Neural crest cell (in vitro differentiated cells): Measurements from ENCODE around the gene CYP19A1. TPM values are rescaled to one million over a fixed set of nuclear protein-coding genes. Genes with fewer than 3 reads are reported as not detected.

Experiments used
- DNase-seq: peaks from one replicate; pipeline ENCODE4 v3.0.0; 2021; ENCODE audit warnings: low read depth, mixed read lengths, low spot score
- H3K27ac Mint-ChIP-seq: one replicate; pipeline ENCODE4 v1.8.0; 2021; ENCODE audit warnings: mild to moderate bottlenecking, mixed read lengths; ENCODE audit not compliant: unreplicated experiment
- H3K27me3 Mint-ChIP-seq: 2 replicates; pipeline ENCODE4 v1.8.0; 2021; ENCODE audit warnings: low read depth, mild to moderate bottlenecking, mixed read lengths
- H3K36me3 Mint-ChIP-seq: 2 replicates; pipeline ENCODE4 v1.8.0; 2021; ENCODE audit warnings: low read depth, mild to moderate bottlenecking, mixed read lengths
- H3K4me1 Mint-ChIP-seq: 2 replicates; pipeline ENCODE4 v1.8.0; 2021; ENCODE audit warnings: mixed read lengths
- H3K4me3 Mint-ChIP-seq: one replicate; pipeline ENCODE4 v1.8.0; 2021; ENCODE audit warnings: mild to moderate bottlenecking, mixed read lengths
- H3K9me3 Mint-ChIP-seq: 2 replicates; pipeline ENCODE4 v1.8.0; 2021; ENCODE audit warnings: mixed read lengths
- CTCF ChIP-seq: fragments of 200-600 bp; sonication (generic); conservative IDR thresholded peaks from 2 replicates; pipeline ENCODE4 v1.5.0; 2021; ENCODE audit warnings: antibody characterized with exemption, mild to moderate bottlenecking
- total RNA-seq: library from RNA; stranded (reverse); gene quantifications from 2 replicates; pipeline ENCODE4 v1.2.1, GENCODE V29; 2021

CYP19A1 gene
- total RNA-seq, 1 donor from 2014 or later: not detected

GRCh38 chr15:51193979-51194378, 144.4 kb downstream of the CYP19A1 start:
- Mint-ChIP-seq H3K9me3 (no peaks in the 10 kb centered on the region), H3K4me1 (no peaks in the 10 kb centered on the region), H3K27me3 (peaks cover 31% of the 10 kb centered on the region), H3K36me3 (no peaks in the 10 kb centered on the region), H3K27ac (no peak overlapping the region), H3K4me3 (no peak overlapping the region)
- DNase-seq: no peak
- no peak for TF ChIP-seq CTCF

- Mint-ChIP-seq H3K4me3 (no peak overlapping the region), H3K9me3 (no peaks in the 10 kb centered on the region), H3K27ac (no peak overlapping the region), H3K4me1 (no peaks in the 10 kb centered on the region), H3K27me3 (peaks cover 31% of the 10 kb centered on the region), H3K36me3 (no peaks in the 10 kb centered on the region)
- TF ChIP-seq CTCF: no peak
- no peak for DNase-seq
Measured at GRCh38 chr15:51193526-51193925, 144.9 kb downstream of the CYP19A1 start.

- peak; percentile 97 for DNase-seq
- H3K4me1 Mint-ChIP-seq: no peaks in the 10 kb centered on the region
- H3K9me3 Mint-ChIP-seq: no peaks in the 10 kb centered on the region
- peaks cover 31% of the 10 kb centered on the region for H3K27me3 Mint-ChIP-seq
- H3K27ac Mint-ChIP-seq: no peak overlapping the region
- no peaks in the 10 kb centered on the region for H3K36me3 Mint-ChIP-seq
- H3K4me3 Mint-ChIP-seq: no peak overlapping the region
- TF ChIP-seq CTCF: peak; percentile 93
Measured at GRCh38 chr15:51192521-51193280, 145.7 kb downstream of the CYP19A1 start.

GRCh38 chr15:51191766-51192165, 146.6 kb downstream of the CYP19A1 start:
- Mint-ChIP-seq H3K27me3 (peaks cover 26% of the 10 kb centered on the region), H3K9me3 (no peaks in the 10 kb centered on the region), H3K4me1 (no peaks in the 10 kb centered on the region), H3K27ac (peak overlapping the region; percentile 85), H3K36me3 (no peaks in the 10 kb centered on the region), H3K4me3 (no peak overlapping the region)
- DNase-seq: no peak
- TF ChIP-seq CTCF: no peak

GRCh38 chr15:51191072-51191670, 147.2 kb downstream of the CYP19A1 start:
- no peak overlapping the region for H3K4me3 Mint-ChIP-seq
- H3K9me3 Mint-ChIP-seq: no peaks in the 10 kb centered on the region
- no peaks in the 10 kb centered on the region for H3K36me3 Mint-ChIP-seq
- no peak for DNase-seq
- peaks cover 26% of the 10 kb centered on the region for H3K27me3 Mint-ChIP-seq
- peak overlapping the region; percentile 85 for H3K27ac Mint-ChIP-seq
- no peak for TF ChIP-seq CTCF
- no peaks in the 10 kb centered on the region for H3K4me1 Mint-ChIP-seq
